Measurements from ENCODE around the gene KCNJ6.

DNA sequence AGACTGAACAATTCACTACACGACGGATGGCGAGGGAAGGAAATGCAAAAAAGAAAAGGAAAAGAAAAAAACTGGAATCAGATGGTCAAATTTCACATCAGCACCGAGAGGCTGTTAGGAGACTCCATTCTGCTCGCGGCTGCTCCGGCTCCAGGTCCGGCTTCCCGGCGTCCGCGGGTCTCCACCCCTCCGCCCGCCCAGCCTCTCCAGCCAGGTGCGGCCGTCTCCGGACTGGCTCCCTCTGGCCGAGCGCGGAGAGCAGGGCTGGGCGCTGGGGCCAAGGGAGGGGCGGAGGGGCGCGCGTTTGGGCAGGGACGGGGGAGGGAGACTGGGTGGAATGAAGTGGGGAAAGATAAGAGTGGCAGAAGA lies 332 bp downstream of the KCNJ6 start:
- TF ChIP-seq CTCF (IDR thresholded peaks at IDR 0.05; ENCODE audit: low read depth, low read length) (no peak), POLR2A (IDR thresholded peaks at IDR 0.05; ENCODE audit: extremely low read depth, insufficient read length) (no peak), MAX (IDR thresholded peaks at IDR 0.05; ENCODE audit: low read depth, low read length) (no peak), MYC (IDR thresholded peaks at IDR 0.05; ENCODE audit: low read depth, low read length) (no peak)
